ENCODE data around the gene TOM1. TPM values are rescaled to one million over a fixed set of nuclear protein-coding genes. Genes with fewer than 3 reads are reported as not detected.

Gene TOM1
- total and polyA plus RNA-seq, 7 experiments from 2014 or later: 32.3 to 225 (median 55.3) TPM

GRCh38 chr22:35276019-35276418 is 23.7 kb upstream of the TOM1 start:
- POLR2A ChIA-PET: no interaction called here
- H3K27ac ChIP-seq (ENCODE audit: low read depth, low read length): no peak overlapping the region

GRCh38 chr22:35288116-35288515 is 11.6 kb upstream of the TOM1 start:
- Histone ChIP-seq H3K4me3 (ENCODE audit: low read length) (no peak overlapping the region), H3K36me3 (ENCODE audit: control insufficient read depth in 2 of 3, insufficient read depth in 3 of 3, low read length in 3 of 3) (peaks cover 0 to 59% (median 16%) of the 10 kb centered on the region in 3 experiments), H3K4me1 (ENCODE audit: control insufficient read depth in 2 of 2, insufficient read depth in 2 of 2, low read length in 2 of 2) (no peaks in the 10 kb centered on the region), H3K27me3 (ENCODE audit: control insufficient read depth in 2 of 2, insufficient read depth in 2 of 2, low read length in 2 of 2) (no peaks in the 10 kb centered on the region), H3K27ac (ENCODE audit: low read depth, low read length) (no peak overlapping the region), H3K9me3 (ENCODE audit: control insufficient read depth in 2 of 3, low read length in 3 of 3) (no peaks in the 10 kb centered on the region)
- Mint-ChIP-seq H3K36me3 (peaks cover 2 to 41% (median 20%) of the 10 kb centered on the region in 5 donors), H3K4me3 (no peak overlapping the region), H3K27me3 (no peaks in the 10 kb centered on the region), H3K9me3 (no peaks in the 10 kb centered on the region), H3K27ac (no peak overlapping the region), H3K4me1 (peaks cover 0 to 6% (median 0%) of the 10 kb centered on the region in 7 donors)
- CTCF ChIA-PET: no interaction called here
- POLR2A ChIA-PET: no interaction called here
- no peak for ATAC-seq
- no peak for DNase-seq
- intact Hi-C loops (cut with micrococcal nuclease): no loop called here

More at GRCh38 chr22:35276019-35276418, 23.7 kb upstream of the TOM1 start:
- Mint-ChIP-seq H3K4me3 (no peak overlapping the region), H3K4me1 (peaks cover 19 to 42% (median 35%) of the 10 kb centered on the region in 7 donors), H3K9me3 (no peaks in the 10 kb centered on the region), H3K27ac (no peak overlapping the region), H3K36me3 (peaks cover 6 to 35% (median 12%) of the 10 kb centered on the region in 5 donors), H3K27me3 (no peaks in the 10 kb centered on the region)
- Histone ChIP-seq H3K36me3 (ENCODE audit: control insufficient read depth in 2 of 3, insufficient read depth in 3 of 3, low read length in 3 of 3) (peaks cover 0 to 5% (median 0%) of the 10 kb centered on the region in 3 experiments), H3K4me1 (ENCODE audit: control insufficient read depth in 2 of 2, insufficient read depth in 2 of 2, low read length in 2 of 2) (peaks cover 0 to 9% of the 10 kb centered on the region in 2 donors), H3K4me3 (ENCODE audit: low read length) (no peak overlapping the region), H3K9me3 (ENCODE audit: control insufficient read depth in 2 of 3, low read length in 3 of 3) (no peaks in the 10 kb centered on the region), H3K27me3 (ENCODE audit: control insufficient read depth in 2 of 2, insufficient read depth in 2 of 2, low read length in 2 of 2) (no peaks in the 10 kb centered on the region)
- DNase-seq: no peak
- intact Hi-C loops (cut with micrococcal nuclease): no loop called here
- no peak for ATAC-seq
- CTCF ChIA-PET: no interaction called here

- ATAC-seq (no peak), DNase-seq (no peak)
- ChIA-PET CTCF (no interaction called here), POLR2A (no interaction called here)
- peaks cover 6 to 42% (median 19%) of the 10 kb centered on the region in 5 donors for H3K36me3 Mint-ChIP-seq
- intact Hi-C loops (cut with micrococcal nuclease): no loop called here
- peak overlapping the region in 2 of 9 donors; percentile 18 to 43 for H3K27ac Mint-ChIP-seq
- no peaks in the 10 kb centered on the region for H3K9me3 Mint-ChIP-seq
- Histone ChIP-seq H3K9me3 (ENCODE audit: control insufficient read depth in 2 of 3, low read length in 3 of 3) (no peaks in the 10 kb centered on the region), H3K4me3 (ENCODE audit: low read length) (no peak overlapping the region), H3K27me3 (ENCODE audit: control insufficient read depth in 2 of 2, insufficient read depth in 2 of 2, low read length in 2 of 2) (no peaks in the 10 kb centered on the region), H3K27ac (ENCODE audit: low read depth, low read length) (no peak overlapping the region), H3K4me1 (ENCODE audit: control insufficient read depth in 2 of 2, insufficient read depth in 2 of 2, low read length in 2 of 2) (no peaks in the 10 kb centered on the region), H3K36me3 (ENCODE audit: control insufficient read depth in 2 of 3, insufficient read depth in 3 of 3, low read length in 3 of 3) (peaks cover 0 to 43% (median 9%) of the 10 kb centered on the region in 3 experiments)
- H3K27me3 Mint-ChIP-seq: no peaks in the 10 kb centered on the region
- H3K4me3 Mint-ChIP-seq: no peak overlapping the region
- peaks cover 0 to under 1% (median 0%) of the 10 kb centered on the region in 7 donors for H3K4me1 Mint-ChIP-seq
Observed at GRCh38 chr22:35292786-35293185, 6.9 kb upstream of the TOM1 start.

- no peaks in the 10 kb centered on the region for H3K27me3 ChIP-seq (ENCODE audit: control insufficient read depth in 2 of 2, insufficient read depth in 2 of 2, low read length in 2 of 2)
- Mint-ChIP-seq H3K4me1 (peaks cover 3 to 18% (median 11%) of the 10 kb centered on the region in 7 donors), H3K36me3 (peaks cover 6 to 27% (median 19%) of the 10 kb centered on the region in 5 donors), H3K27ac (peak overlapping the region in 1 of 9 donors; percentile 22), H3K27me3 (no peaks in the 10 kb centered on the region), H3K9me3 (no peaks in the 10 kb centered on the region), H3K4me3 (no peak overlapping the region)
- ChIA-PET CTCF (no interaction called here), POLR2A (no interaction called here)
- DNase-seq: no peak
- H3K4me3 ChIP-seq (ENCODE audit: low read length): no peak overlapping the region
- H3K4me1 ChIP-seq (ENCODE audit: control insufficient read depth in 2 of 2, insufficient read depth in 2 of 2, low read length in 2 of 2): peaks cover 0 to 4% of the 10 kb centered on the region in 2 donors
- intact Hi-C loops (cut with micrococcal nuclease): loop anchor here in 1 of 2 donors (5.0 kb wide), 1 partner anchor 256 kb away; no protein-coding TSS in a partner anchor
- H3K36me3 ChIP-seq (ENCODE audit: control insufficient read depth in 2 of 3, insufficient read depth in 3 of 3, low read length in 3 of 3): peaks cover 0 to 41% (median 4%) of the 10 kb centered on the region in 3 experiments
- no peak overlapping the region for H3K27ac ChIP-seq (ENCODE audit: low read depth, low read length)
- ATAC-seq: no peak
- H3K9me3 ChIP-seq (ENCODE audit: control insufficient read depth in 2 of 3, low read length in 3 of 3): no peaks in the 10 kb centered on the region
Observed at GRCh38 chr22:35296051-35296450, 3.6 kb upstream of the TOM1 start.

GRCh38 chr22:35299217-35299672 is 449 bp upstream of the TOM1 start:
- peak; percentile 18 for ATAC-seq

GRCh38 chr22:35301372-35301874 is 1.7 kb downstream of the TOM1 start:
- CTCF ChIA-PET: interaction anchor here (0.7 kb wide), 1 partner anchor 50 kb away, joined by 3 read pairs; no protein-coding TSS in a partner anchor
- Mint-ChIP-seq H3K36me3 (peaks cover 0 to 14% (median 3%) of the 10 kb centered on the region in 5 donors), H3K27ac (peak overlapping the region; percentile 52 to 100 (median 94)), H3K9me3 (no peaks in the 10 kb centered on the region), H3K4me3 (peak overlapping the region; percentile 73 to 99 (median 93)), H3K27me3 (no peaks in the 10 kb centered on the region), H3K4me1 (peaks cover 18 to 65% (median 52%) of the 10 kb centered on the region in 7 donors)
- Histone ChIP-seq H3K4me1 (ENCODE audit: control insufficient read depth in 2 of 2, insufficient read depth in 2 of 2, low read length in 2 of 2) (peaks cover 18 to 20% of the 10 kb centered on the region in 2 donors), H3K36me3 (ENCODE audit: control insufficient read depth in 2 of 3, insufficient read depth in 3 of 3, low read length in 3 of 3) (peaks cover 0 to 8% (median 0%) of the 10 kb centered on the region in 3 experiments), H3K27ac (ENCODE audit: low read depth, low read length) (no peak overlapping the region), H3K4me3 (ENCODE audit: low read length) (no peak overlapping the region), H3K9me3 (ENCODE audit: control insufficient read depth in 2 of 3, low read length in 3 of 3) (no peaks in the 10 kb centered on the region), H3K27me3 (ENCODE audit: control insufficient read depth in 2 of 2, insufficient read depth in 2 of 2, low read length in 2 of 2) (no peaks in the 10 kb centered on the region)
- ATAC-seq (no peak), DNase-seq (no peak)
- intact Hi-C loops (cut with micrococcal nuclease): loop anchor here (2.0 to 10.0 kb wide), 3 partner anchors 29 to 1227 kb away; partner anchors contain the start of gene EIF3D (in 1 of the 2)
- POLR2A ChIA-PET: interaction anchor here (0.6 kb wide), 1 partner anchor 19 kb away, joined by 3 read pairs; no protein-coding TSS in a partner anchor

More at GRCh38 chr22:35299217-35299672, 449 bp upstream of the TOM1 start:
- peaks cover 10% of the 10 kb centered on the region in 2 donors for H3K4me1 ChIP-seq (ENCODE audit: control insufficient read depth in 2 of 2, insufficient read depth in 2 of 2, low read length in 2 of 2)
- peak overlapping the region; percentile 95 for H3K27ac ChIP-seq (ENCODE audit: low read depth, low read length)
- H3K4me3 Mint-ChIP-seq: peak overlapping the region; percentile 89 to 99 (median 94)
- peaks cover 0 to 16% (median 3%) of the 10 kb centered on the region in 5 donors for H3K36me3 Mint-ChIP-seq
- peaks cover 13 to 46% (median 34%) of the 10 kb centered on the region in 7 donors for H3K4me1 Mint-ChIP-seq
- no peaks in the 10 kb centered on the region for H3K27me3 Mint-ChIP-seq
- no peaks in the 10 kb centered on the region for H3K27me3 ChIP-seq (ENCODE audit: control insufficient read depth in 2 of 2, insufficient read depth in 2 of 2, low read length in 2 of 2)
- ChIA-PET CTCF (interaction anchor here (0.6 to 1.0 kb wide), 3 partner anchors 15 to 41 kb away, joined by 3 to 4 read pairs (median 3); no protein-coding TSS in a partner anchor), POLR2A (interaction anchor here (0.8 to 3.4 kb wide), 12 partner anchors 9 to 1477 kb away, joined by 3 to 28 read pairs (median 4); partner anchors contain the start of genes APOL6, HMGXB4 and IFT27)
- no peaks in the 10 kb centered on the region for H3K9me3 Mint-ChIP-seq
- peaks cover 0 to 13% (median 0%) of the 10 kb centered on the region in 3 experiments for H3K36me3 ChIP-seq (ENCODE audit: control insufficient read depth in 2 of 3, insufficient read depth in 3 of 3, low read length in 3 of 3)
- peak in 1 of 9 donors; percentile 78 for DNase-seq
- H3K27ac Mint-ChIP-seq: peak overlapping the region; percentile 94 to 100 (median 98)
- intact Hi-C loops (cut with micrococcal nuclease): loop anchor here in 1 of 2 donors (1.0 to 5.0 kb wide), 5 partner anchors 31 to 350 kb away; partner anchors contain the start of gene MCM5
- H3K9me3 ChIP-seq (ENCODE audit: control insufficient read depth in 2 of 3, low read length in 3 of 3): no peaks in the 10 kb centered on the region
- H3K4me3 ChIP-seq (ENCODE audit: low read length): peak overlapping the region; percentile 77
